ENCODE measurements around the gene MIA2. TPM values are rescaled to one million over a fixed set of nuclear protein-coding genes. Genes with fewer than 3 reads are reported as not detected.

MIA2 gene
- total and polyA plus RNA-seq, 4 donors = 39.2 to 106 (median 56.4) TPM

DNA sequence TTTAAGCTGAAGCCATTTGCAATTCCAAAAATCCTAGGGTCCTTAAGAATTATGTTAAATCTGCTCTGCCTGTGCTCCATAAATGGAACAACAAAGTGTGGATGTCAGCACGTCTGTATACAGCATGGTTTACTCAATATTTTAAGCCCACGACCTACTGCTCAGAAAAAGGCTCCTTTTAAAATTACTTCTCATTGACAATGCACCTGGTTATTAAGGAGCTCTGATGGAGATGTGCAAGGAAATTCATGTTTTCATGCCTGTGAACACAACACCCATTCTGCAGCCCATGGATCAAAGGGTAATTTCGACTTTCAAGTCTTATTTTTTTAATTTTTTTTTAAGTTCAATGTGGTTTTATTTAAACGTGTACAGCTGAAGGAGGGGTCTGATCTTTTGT lies 150.5 kb downstream of the MIA2 start:
- H3K27me3 ChIP-seq (ENCODE audit: control insufficient read depth in 4 of 4, insufficient read depth in 4 of 4, low read length in 3 of 4) = no peaks in the 10 kb centered on the region
- no peak for DNase-seq (ENCODE audit: low spot score)
- H3K27ac ChIP-seq (ENCODE audit: low read depth in 1 of 2, low read length in 2 of 2) = no peak overlapping the region
- H3K4me3 ChIP-seq (ENCODE audit: low read depth in 1 of 3, low read length in 3 of 3) = no peak overlapping the region
- 92% methylated on average over 4 of the region's 4 CpGs for WGBS
- no peaks in the 10 kb centered on the region for H3K4me1 ChIP-seq (ENCODE audit: control insufficient read depth in 4 of 4, insufficient read depth in 4 of 4, low read length in 3 of 4)
- TF ChIP-seq RXRA (IDR thresholded peaks at IDR 0.05) = no peak
- no peak for TF ChIP-seq MAX (IDR thresholded peaks at IDR 0.05)
- TF ChIP-seq, protein P1, sequence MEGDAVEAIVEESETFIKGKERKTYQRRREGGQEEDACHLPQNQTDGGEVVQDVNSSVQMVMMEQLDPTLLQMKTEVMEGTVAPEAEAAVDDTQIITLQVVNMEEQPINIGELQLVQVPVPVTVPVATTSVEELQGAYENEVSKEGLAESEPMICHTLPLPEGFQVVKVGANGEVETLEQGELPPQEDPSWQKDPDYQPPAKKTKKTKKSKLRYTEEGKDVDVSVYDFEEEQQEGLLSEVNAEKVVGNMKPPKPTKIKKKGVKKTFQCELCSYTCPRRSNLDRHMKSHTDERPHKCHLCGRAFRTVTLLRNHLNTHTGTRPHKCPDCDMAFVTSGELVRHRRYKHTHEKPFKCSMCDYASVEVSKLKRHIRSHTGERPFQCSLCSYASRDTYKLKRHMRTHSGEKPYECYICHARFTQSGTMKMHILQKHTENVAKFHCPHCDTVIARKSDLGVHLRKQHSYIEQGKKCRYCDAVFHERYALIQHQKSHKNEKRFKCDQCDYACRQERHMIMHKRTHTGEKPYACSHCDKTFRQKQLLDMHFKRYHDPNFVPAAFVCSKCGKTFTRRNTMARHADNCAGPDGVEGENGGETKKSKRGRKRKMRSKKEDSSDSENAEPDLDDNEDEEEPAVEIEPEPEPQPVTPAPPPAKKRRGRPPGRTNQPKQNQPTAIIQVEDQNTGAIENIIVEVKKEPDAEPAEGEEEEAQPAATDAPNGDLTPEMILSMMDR (IDR thresholded peaks at IDR 0.05; ENCODE audit: low read depth, low read length, missing input control) = no peak
- TF ChIP-seq RAD21 (IDR thresholded peaks at IDR 0.05) = no peak
- TF ChIP-seq TAF1 (conservative IDR thresholded peaks at IDR 0.05) = no peak
- no peak for TF ChIP-seq NR2F2 (IDR thresholded peaks at IDR 0.05)
- TF ChIP-seq FOXA1 (IDR thresholded peaks at IDR 0.05) = no peak
- no peak for TF ChIP-seq YY1 (IDR thresholded peaks at IDR 0.05)
- TF ChIP-seq FOXA2 (IDR thresholded peaks at IDR 0.05) = no peak
- no peak for TF ChIP-seq HNF4G (IDR thresholded peaks at IDR 0.05)
- no peak for TF ChIP-seq SP1 (IDR thresholded peaks at IDR 0.05)
- TF ChIP-seq JUND (IDR thresholded peaks at IDR 0.05) = no peak
- TF ChIP-seq EGR1 (IDR thresholded peaks at IDR 0.05; ENCODE audit: low read depth in 2 of 2) = no peak
- TF ChIP-seq HNF4A (conservative IDR thresholded peaks at IDR 0.05) = no peak
- TF ChIP-seq, protein P2, sequence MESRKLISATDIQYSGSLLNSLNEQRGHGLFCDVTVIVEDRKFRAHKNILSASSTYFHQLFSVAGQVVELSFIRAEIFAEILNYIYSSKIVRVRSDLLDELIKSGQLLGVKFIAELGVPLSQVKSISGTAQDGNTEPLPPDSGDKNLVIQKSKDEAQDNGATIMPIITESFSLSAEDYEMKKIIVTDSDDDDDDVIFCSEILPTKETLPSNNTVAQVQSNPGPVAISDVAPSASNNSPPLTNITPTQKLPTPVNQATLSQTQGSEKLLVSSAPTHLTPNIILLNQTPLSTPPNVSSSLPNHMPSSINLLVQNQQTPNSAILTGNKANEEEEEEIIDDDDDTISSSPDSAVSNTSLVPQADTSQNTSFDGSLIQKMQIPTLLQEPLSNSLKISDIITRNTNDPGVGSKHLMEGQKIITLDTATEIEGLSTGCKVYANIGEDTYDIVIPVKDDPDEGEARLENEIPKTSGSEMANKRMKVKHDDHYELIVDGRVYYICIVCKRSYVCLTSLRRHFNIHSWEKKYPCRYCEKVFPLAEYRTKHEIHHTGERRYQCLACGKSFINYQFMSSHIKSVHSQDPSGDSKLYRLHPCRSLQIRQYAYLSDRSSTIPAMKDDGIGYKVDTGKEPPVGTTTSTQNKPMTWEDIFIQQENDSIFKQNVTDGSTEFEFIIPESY (IDR thresholded peaks at IDR 0.05) = no peak
- H3K9me3 ChIP-seq (ENCODE audit: control insufficient read depth in 4 of 4, low read length in 3 of 4) = no peaks in the 10 kb centered on the region
- peaks cover 0 to 3% (median 2%) of the 10 kb centered on the region in 4 donors for H3K36me3 ChIP-seq (ENCODE audit: control insufficient read depth in 4 of 4, insufficient read depth in 3 of 4, low read depth in 1 of 4, low read length in 3 of 4)
- H3K9ac ChIP-seq (ENCODE audit: low read depth in 1 of 2, low read length in 2 of 2) = no peak overlapping the region

GRCh38 chr14:39393289-39393688 lies 159.6 kb downstream of the MIA2 start:
- Histone ChIP-seq H3K4me1 (ENCODE audit: control insufficient read depth in 4 of 4, insufficient read depth in 4 of 4, low read length in 3 of 4) (no peaks in the 10 kb centered on the region), H3K4me3 (ENCODE audit: low read depth in 1 of 3, low read length in 3 of 3) (no peak overlapping the region), H3K27me3 (ENCODE audit: control insufficient read depth in 4 of 4, insufficient read depth in 4 of 4, low read length in 3 of 4) (no peaks in the 10 kb centered on the region), H3K9me3 (ENCODE audit: control insufficient read depth in 4 of 4, low read length in 3 of 4) (no peaks in the 10 kb centered on the region), H3K36me3 (ENCODE audit: control insufficient read depth in 4 of 4, insufficient read depth in 3 of 4, low read depth in 1 of 4, low read length in 3 of 4) (peaks cover 2 to 22% (median 12%) of the 10 kb centered on the region in 4 donors), H3K9ac (ENCODE audit: low read depth in 1 of 2, low read length in 2 of 2) (no peak overlapping the region), H3K27ac (ENCODE audit: low read depth in 1 of 2, low read length in 2 of 2) (no peak overlapping the region)
- WGBS = 77% methylated on average over 1 of the region's 1 CpG
- TF ChIP-seq ATF3 (IDR thresholded peaks at IDR 0.05) = no peak
- no peak for TF ChIP-seq RAD21 (IDR thresholded peaks at IDR 0.05)
- no peak for TF ChIP-seq NR2F2 (IDR thresholded peaks at IDR 0.05)
- no peak for TF ChIP-seq HNF4A (conservative IDR thresholded peaks at IDR 0.05)
- no peak for DNase-seq (ENCODE audit: low spot score)

Measured in liver (tissue), 9 donors.